ENCODE data around the gene GTF2H2C.
A peak's percentile ranks its signal among the peaks of the same experiment; 100 is the strongest.
"Not testable (repeated sequence)": the region's sequence is repeated elsewhere in the genome, so short reads cannot be mapped to it uniquely, and the experiment has no call there.

GTF2H2C gene

DNA sequence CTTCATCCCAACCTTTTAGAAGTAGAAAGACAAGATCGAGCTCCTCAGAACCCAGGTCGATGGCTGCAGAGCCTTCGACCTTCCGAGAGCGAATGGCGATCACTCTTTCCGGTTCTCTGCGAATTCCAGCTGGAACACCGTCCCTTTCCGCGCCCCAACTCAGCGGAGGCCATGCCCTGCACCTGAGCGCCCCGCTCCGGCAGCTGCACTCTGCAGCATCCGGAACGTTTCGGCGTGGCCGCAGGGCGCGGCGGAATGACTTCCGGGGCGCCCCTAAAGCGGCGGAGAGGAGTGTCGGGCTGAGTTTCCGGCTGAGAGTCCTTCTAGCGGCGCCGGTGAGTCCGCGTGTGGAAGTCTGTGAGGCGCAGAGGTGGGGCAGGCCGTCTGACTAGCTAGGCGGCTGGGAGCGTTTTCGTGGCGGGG is at the start of gene GTF2H2C:
GTF2H2C (plus strand) TSS at position 284 of the 423 bp plus-strand sequence. CDS start 4,942 bp downstream, outside the sequence.
- peak; percentile 87 for DNase-seq (ENCODE audit: low spot score)

DNA sequence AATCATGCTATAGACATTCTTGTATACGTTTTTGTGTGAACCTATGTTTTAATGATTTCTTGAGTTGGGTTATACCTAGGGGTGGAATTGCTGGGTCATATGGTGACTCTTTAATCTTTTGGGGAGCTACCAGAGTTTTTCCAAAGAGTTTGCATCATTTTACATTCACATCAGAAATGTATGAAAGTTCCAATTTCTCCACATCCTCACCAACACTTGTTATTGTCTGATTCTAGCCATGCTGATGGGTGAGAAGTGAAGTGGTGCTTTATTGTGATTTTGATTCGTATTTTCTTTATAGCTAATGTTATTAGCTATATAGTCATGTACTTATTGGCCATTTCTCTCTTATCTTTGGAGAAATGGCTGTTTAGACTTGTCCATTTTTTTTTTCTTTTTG is 49.3 kb upstream of the GTF2H2C start:
- DNase-seq (ENCODE audit: low spot score), result no peak

DNA sequence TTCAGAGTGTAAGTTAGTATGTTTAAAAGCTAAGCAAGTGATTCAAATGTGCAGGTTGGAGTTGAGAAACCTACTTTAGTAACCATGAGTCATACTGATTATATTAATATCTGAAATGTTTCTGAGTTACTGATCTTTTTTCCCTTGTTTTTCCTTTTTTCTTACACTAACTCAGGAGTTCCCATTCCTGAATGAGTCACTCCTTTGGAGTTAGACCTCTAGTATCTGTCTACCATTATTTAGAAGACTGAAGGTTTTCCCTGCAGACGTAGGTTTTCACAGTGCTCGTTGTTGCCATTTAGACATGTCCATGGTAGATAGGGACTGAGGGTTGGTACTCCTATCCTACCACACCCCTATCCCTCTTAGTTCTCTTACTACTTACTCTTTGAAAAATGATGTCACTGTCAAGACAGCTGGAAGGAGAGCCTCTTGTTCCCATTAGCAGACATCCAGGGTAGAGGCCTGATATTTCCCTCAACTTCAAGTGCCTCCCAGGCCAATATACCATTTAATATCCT is 47.2 kb upstream of the GTF2H2C start:
- DNase-seq (ENCODE audit: low spot score), result peak; percentile 68

DNA sequence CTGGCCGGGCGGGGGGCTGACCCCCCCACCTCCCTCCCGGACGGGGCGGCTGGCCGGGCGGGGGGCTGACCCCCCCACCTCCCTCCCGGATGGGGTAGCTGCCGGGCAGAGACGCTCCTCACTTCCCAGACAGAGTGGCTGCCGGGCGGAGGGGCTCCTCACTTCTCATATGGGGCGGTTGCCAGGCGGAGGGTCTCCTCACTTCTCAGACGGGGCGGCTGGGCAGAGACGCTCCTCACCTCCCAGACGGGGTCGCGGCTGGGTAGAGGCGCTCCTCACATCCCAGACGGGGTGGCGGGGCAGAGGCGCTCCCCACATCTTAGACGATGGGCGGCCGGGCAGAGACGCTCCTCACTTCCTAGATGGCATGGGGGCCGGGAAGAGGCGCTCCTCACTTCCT is 44.4 kb upstream of the GTF2H2C start:
- not testable (repeated sequence) for DNase-seq (ENCODE audit: low spot score)

DNA sequence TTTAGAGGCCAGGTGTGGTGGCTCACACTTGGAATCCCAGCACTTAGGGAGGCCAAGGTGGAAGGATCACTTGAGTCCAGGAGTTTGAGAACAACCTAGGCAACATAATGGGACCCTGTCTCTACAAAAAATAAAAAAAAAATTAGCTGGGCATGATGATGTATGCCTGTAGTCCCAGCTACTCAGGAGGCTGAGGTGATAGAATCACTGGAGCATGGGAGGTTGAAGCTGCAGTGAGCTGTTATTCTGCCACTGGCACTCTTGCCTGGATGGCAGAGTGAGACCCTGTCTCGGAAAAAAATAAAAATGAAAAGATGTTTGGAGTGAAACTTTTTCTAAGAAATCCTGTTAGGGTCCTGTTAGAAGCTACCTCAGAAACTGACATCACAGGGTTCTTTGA is 43.2 kb upstream of the GTF2H2C start:
- peak; percentile 56 for DNase-seq (ENCODE audit: low spot score)

DNA sequence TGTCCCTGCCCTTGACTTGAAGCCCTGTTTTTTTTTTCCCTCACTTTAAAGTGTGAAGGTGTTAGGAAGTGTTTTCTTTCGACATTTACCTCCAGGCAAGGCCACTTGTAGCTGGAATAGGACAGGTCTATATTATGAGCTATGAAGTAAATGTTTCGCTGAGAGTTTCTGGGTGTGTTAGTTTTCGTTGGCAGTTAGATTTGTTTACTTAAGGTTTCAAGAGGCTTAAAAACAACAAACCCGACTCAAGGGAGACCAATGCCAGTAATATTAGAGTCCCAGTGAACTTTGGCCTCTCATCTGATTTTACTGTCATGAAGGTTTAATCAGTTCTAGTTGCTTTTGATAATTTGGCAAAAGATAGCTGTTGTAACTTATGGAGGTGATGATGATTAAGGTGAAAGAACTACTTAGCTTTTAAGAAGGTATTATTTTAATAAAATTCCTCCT is 42.2 kb upstream of the GTF2H2C start:
- DNase-seq (ENCODE audit: low spot score), result peak; percentile 46

DNA sequence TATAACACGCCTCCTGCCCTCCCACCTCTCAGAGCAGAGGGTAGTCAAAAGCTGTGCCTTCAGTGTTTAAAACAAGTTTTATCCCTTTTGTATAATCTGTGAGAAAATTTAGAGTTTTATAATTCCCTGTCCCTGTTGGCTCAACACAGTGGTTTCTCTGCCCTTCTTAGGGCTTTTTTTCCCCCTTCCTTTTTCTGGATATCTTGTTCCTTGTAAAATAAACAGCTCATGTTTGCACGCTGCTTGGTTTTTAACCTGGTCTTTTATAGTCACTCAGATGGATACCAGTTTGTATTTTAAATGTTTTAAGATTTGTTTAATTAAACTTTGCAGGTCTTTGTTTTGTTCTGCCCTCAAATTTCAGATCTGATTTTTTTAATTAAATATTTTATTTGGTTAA is 40.7 kb upstream of the GTF2H2C start:
- DNase-seq (ENCODE audit: low spot score), result no peak

DNA sequence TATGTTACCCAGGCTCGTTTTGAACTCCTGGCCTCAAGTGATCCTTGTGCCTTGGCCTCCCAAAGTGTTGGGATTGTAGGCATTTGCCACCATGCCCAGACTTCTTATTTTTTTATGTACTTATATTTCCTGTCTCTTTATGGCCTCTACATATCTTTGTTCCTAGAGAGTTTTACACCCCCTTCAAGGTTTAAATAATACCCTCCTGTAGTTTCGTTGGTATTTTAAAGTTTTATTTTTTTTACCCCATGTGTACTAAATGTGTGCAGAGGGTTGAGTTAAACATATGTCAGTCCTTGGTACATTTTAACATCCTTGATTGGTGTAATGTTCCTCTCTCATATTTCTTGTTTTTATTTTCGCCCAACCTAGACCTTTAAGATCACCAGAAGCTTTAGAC is 38.0 kb upstream of the GTF2H2C start:
- no peak for DNase-seq (ENCODE audit: low spot score)

DNA sequence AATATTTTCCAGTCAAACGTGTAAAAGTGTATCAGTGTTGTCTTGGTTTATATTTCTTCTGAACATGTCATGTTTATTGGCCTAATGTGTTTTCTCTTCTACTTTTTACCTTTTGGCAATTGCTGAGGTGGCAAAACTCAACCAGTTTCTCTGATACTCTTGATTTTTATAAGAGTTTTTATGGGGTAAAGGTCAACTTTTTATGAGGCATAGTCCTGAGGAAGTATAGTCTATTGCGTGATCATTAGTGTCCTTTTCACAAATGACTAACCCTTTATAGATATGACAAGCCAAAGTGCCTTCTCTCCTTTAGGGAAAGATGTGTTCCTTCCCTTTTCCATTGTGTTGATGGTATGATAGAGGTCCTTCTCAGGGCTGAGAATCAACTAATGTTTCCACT is 34.5 kb upstream of the GTF2H2C start:
- no peak for DNase-seq (ENCODE audit: low spot score)

DNA sequence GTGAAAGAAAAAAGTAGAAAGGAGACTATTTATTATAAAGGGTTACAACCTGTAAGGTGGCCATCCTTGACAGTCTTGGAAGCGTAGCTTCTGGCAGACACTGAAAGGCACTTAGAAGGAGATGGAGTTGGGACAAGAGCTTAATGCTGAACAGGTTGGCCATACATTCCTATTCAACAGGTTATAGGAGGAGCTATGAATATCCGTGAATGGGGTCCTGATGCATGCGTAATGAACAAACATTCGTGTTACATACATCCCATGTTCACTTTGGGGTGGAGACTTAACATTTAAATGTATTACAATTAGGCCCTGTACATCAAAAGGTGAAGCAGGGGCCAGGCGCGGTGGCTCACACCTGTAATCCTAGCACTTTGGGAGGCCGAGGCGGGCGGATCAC is 33.3 kb upstream of the GTF2H2C start:
- no peak for DNase-seq (ENCODE audit: low spot score)

DNA sequence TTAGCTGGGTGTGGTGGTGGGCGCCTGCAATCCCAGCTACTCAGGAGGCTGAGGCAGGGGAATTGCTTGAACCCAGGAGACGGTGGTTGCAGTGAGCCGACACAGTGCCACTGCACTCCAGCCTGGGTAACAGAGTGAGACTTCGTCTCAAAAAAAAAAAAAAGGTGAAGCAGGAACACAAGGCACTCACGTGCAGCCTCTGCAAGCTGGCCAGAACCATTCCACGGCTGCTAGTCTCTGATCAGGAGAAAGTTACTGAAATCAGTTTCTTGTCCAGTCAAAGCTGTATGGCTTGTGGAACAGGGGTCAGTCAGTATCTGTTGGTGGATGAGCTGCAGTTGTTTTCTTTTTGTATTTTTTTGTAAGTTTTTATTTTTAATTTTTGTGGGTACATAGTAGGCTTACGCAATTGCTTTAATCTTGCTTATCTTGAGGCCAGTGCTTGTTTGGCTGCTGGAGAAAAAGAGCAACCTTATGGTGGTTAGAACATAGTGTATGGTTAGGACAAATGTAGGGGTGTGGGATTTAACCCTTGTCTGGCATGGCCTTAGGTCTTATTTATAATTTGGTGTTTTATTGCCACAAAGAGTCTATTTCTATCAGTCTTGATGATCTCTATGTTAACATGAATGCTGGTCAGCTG is 32.7 kb upstream of the GTF2H2C start:
- DNase-seq (ENCODE audit: low spot score), result no peak

DNA sequence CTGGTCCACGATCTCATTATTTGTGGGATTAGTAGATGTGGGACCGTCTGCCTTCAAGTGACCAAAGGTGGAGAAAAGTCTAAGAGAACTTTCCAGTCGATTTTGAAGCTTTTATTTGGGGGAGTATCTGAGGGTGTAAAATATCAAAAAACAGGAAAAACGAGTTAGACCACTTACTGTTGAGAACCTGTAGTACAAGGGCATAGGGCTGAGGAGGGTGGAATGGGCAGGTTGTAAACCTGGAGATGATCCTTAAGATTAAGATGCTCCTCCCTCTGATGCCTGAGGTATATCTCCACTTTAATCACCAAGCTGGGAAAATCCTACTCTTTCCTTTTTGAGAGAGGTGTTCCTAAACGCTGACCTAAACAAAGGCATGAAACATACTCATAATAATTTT is 32.0 kb upstream of the GTF2H2C start:
- DNase-seq (ENCODE audit: low spot score), result no peak

DNA sequence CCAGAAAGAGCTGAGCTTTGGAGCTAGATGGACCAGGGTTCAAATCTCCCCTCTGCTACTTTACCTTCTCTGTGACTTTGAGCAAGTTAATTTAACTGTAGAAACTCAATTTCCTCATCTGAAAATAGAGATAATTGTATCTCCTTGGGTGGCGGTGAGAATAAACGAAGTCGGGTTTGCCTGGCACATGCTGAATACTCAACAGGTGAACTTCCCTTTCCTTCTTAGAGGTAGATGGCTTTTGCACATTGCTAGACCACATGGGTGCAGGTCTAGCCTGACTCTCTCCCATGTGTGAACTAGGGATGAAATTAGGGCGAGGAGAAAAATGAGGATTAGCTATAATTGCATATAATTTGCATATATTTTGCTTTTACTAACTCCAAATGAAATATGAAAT is 31.4 kb upstream of the GTF2H2C start:
- no peak for DNase-seq (ENCODE audit: low spot score)

DNA sequence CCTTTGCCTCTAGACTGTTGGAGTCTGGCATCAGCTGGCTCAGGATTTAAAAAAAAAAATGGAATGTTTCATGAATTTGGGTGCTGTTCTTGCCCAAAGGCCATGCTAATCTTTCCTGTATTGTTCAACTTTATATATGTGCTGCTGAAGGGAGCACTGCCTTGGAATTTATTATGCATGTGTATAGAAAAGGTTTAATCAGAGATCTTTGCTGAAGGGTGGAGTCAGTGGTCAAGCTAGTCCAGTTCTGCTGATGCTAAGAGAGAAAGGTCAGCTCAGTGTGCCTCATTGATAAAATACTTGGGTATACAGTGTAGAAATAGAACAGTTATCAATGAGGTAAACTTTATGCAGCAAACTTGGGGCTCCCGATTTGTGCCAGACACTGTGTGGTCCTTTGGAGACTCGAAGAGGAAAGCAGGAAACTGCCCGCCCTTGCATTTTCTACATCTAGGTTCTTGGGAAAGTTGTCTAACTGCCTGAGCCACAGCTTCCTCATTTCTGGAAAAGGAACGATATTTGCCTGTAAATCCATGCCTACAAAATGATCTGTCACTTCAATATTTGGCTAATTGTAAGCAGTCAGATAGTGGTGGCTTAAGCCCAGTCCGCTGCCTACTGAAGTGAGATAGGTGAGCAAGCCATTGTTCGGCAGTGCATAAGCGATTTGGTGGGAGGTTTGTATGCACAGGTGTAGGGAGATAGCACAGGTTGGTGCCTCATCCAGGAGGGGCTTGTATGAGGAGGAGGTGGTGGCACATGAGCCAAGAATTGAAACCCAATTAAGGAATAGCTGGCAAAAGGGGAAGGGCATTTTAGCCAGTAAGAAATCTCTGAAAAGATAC is 29.2 kb upstream of the GTF2H2C start:
- DNase-seq (ENCODE audit: low spot score), result no peak

DNA sequence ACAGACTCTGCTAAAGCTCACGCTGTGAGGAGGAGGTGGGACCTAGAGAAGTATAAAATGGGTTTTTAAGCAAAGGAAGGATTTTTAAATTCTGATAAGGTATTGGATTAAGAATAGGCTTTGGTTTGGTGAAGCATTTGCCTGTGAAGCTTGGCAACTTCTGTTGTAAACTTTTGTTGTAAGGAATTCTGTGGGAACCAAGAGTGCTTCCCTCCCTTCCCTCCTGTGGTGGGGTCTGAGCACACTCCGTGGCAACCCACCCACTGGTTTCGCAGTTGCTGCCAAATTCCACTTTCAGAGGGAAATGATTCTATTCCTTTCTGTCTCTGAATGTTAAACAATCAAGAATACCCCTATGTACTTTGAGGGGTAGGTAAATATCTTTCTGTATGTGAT is 28.6 kb upstream of the GTF2H2C start:
- no peak for DNase-seq (ENCODE audit: low spot score)

DNA sequence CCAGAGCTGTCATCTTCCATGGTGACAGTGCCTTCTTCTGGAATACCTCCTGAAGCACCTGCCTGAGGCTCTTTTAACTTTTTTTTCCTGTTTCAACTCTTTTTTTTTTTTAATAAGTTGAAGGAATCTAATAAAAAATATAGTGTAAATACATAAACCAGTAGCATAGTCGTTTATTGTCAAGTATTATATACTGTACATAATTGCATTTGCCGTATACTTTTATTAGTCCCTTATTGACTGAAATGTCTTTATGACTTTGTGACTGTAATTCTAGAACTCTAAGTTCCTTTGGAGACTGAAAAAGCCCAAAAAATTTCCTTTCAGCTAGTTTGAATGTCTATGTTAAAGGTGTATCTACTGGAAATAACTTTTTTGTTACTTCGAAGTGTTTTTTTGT is 22.1 kb upstream of the GTF2H2C start:
- DNase-seq (ENCODE audit: low spot score), result not testable (repeated sequence)

DNA sequence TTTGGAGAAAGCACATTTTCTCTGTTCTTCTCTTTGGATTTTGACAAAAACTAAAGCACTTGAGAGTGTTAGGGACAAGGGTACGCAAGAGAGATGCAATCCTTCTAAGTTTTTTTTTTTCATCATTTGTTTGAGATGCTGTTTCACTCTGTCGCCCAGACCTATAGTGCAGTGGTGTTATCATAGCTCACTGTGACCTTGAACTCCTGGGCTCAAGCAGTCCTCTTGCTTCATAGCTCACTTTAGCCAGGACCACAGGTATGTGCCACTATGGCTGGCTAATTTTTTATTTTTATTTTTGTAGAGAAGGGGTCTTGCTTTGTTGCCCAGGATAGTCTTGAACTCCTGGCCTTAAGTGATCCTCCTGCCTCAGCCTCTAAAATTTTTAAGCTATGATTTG is 21.3 kb upstream of the GTF2H2C start:
- not testable (repeated sequence) for DNase-seq (ENCODE audit: low spot score)

DNA sequence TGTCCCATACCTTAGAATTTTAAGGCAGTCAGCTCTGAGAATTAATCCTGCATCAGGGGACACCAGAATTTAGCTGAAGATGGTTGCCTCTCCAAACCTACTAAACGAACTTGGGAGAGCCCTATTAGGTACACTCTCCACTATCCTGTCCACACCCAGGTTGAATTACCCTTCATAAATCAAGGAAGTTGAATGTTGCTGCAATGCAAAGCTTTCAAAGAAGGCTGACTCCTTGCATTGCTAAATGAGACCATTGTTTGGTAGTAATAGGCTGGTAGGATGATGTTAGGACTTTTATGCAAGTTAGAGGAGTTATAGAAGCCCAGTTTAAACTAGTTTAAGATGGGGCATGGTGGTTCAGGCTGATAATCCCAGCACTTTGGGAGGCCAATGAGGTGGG is 18.6 kb upstream of the GTF2H2C start:
- not testable (repeated sequence) for DNase-seq (ENCODE audit: low spot score)

DNA sequence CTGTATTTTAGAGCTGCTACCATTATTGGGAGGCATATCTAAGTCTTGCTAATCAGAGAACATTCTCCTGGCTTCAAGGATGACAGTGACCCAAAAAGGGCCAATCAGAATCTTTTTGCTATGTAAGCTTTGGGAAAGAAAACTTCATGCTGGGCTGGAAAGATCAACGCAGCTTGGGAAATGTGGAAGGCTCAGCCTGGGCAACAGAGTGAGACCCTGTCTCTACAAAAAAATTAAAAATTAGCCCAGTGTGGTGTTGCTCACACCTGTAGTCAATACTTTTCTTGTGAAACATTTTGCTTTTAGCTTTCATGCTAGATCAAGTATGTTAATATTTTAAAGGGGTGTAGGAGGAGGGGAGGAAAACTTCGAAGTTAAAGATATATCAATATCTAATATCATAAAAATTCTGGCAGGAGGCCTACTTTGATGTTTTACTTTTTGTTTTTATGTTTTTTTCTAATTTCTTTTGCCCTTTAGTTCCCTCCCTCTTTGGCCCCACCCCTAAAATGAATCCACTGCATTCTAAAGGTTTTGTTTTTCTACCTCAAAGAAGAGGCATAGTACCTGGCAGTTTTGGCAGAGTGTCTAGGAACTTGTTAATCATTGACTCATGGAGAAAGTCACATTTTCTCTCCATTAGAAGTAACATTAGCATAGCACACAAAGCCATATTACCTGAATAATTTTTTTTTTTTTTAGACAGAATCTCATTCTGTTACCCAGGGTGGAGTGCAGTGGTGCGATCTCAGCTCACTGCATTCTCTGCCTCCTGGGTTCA is 17.0 kb upstream of the GTF2H2C start:
- DNase-seq (ENCODE audit: low spot score), result not testable (repeated sequence)

DNA sequence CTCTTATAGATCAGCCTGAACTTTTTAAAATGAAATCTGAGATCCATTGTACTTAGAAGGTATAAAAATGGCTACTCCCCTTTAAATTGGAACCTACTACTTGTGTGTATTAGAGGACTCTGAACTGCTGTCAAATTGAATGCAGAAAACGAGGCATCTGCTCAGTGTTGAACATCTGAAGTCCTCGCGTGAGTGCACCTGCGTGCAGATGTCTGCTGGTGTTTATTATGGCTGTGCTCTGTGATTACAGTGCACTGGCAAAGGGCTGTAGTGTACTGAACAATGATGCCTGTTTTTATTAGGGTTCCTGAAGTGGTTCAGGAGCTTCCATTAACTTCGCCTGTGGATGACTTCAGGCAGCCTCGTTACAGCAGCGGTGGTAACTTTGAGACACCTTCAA is 15.4 kb upstream of the GTF2H2C start:
- not testable (repeated sequence) for DNase-seq (ENCODE audit: low spot score)

DNA sequence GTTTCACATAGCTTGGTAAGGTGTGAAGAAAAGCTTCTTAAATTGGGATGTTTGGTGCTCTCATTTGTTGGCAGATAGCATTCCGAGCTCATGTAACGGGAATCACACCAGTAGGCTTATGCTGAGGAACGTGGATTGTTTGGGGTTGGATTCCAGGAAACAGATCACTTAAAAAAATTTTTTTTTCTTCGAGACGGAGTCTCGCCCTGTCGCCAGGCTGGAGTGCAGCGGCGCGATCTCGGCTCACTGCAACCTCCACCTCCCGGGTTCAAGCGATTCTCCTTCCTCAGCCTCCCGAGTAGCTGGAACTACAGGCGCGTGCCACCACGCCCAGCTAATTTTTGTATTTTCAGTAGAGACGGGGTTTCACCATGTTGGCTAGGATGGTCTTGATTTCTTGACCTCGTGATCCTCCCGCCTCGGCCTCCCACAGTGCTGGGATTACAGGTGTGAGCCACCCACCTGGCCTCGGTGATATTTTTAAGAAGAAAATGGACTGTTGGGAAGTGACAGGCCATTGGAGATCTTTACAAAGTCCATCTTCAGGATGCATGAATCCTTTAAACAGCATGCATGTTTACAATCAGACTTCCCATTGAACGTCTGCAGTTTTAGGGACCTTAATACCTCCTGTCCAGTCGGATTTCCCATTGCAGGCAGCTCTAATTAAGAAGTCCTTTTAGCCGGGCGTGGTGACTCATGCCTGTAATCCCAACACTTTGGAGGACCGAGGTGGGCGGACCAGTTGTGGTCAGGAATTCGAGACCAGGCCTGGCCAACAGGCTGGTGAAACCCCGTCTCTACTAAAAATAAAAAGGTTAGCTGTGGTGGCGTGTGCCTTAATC is 818 bp downstream of the GTF2H2C start:
- DNase-seq (ENCODE audit: low spot score), result peak; percentile 46

Measured in kidney tubule cell (primary cell).